Spleen (tissue), 11 donors: Measurements from ENCODE around the gene ESM1. TPM values are rescaled to one million over a fixed set of nuclear protein-coding genes. Genes with fewer than 3 reads are reported as not detected.

Experiments used
- DNase-seq: peaks from one replicate; pipeline ENCODE4 v3.0.0-alpha.2; 2020
- H3K27ac ChIP-seq, 8 donors: fragments of 200-600 bp; sonication (generic) in 7 of 8; 1 replicate in 4 of 8; 2 replicates in 4 of 8; pipeline versions ENCODE4 v1.5.0 to v1.8.0; 2016 to 2021; ENCODE audit warnings: inconsistent platforms in 4 of 8, mild to moderate bottlenecking in 4 of 8, moderate library complexity in 1 of 8
- H3K27me3 ChIP-seq, 7 donors: fragments of 200-600 bp; sonication (generic) in 6 of 7; replicated peaks in 1 of 7; 1 replicate in 4 of 7; 2 replicates in 3 of 7; pipeline versions ENCODE4 v1.5.0 to v1.8.0; 2016 to 2021; ENCODE audit warnings: inconsistent platforms in 3 of 7, mild to moderate bottlenecking in 1 of 7
- H3K36me3 ChIP-seq, 6 donors: fragments of 200-600 bp; sonication (generic) in 5 of 6; 1 replicate in 4 of 6; 2 replicates in 2 of 6; pipeline versions ENCODE4 v1.5.0 to v1.8.0; 2016 to 2021; ENCODE audit warnings: inconsistent platforms in 2 of 6
- H3K4me1 ChIP-seq, 6 donors: fragments of 200-600 bp; sonication (generic) in 5 of 6; 1 replicate in 3 of 6; 2 replicates in 3 of 6; pipeline versions ENCODE4 v1.5.0 to v1.8.0; 2016 to 2021; ENCODE audit warnings: inconsistent platforms in 3 of 6
- H3K4me3 ChIP-seq, 8 donors: fragments of 200-600 bp; sonication (generic) in 7 of 8; 1 replicate in 4 of 8; 2 replicates in 4 of 8; pipeline versions ENCODE4 v1.5.0 to v1.8.0; 2016 to 2021; ENCODE audit warnings: inconsistent platforms in 4 of 8, mild to moderate bottlenecking in 4 of 8, moderate library complexity in 2 of 8
- H3K9me3 ChIP-seq, 8 donors: fragments of 200-600 bp; sonication (generic) in 7 of 8; 1 replicate in 4 of 8; 2 replicates in 4 of 8; pipeline versions ENCODE4 v1.5.0 to v1.8.0; 2016 to 2021; ENCODE audit warnings: inconsistent platforms in 4 of 8
- POLR2A ChIP-seq, 3 donors: fragments of 450-650 bp; IDR thresholded peaks; one replicate each; pipeline ENCODE4 v1.5.1; 2017; ENCODE audit warnings: antibody characterized with exemption in 3 of 3, mild to moderate bottlenecking in 1 of 3
- POLR2AphosphoS5 ChIP-seq, 3 donors: sonication (generic); formaldehyde crosslinking; IDR thresholded peaks; one replicate each; pipeline ENCODE4 v1.5.1; 2017; ENCODE audit warnings: antibody characterized with exemption in 3 of 3
- WGBS, 5 donors: extraction: QIAGEN DNeasy Blood & Tissue Kit in 3 of 5; methylation state at CpG; one replicate each; pipeline versions ENCODE4 v1.1.5 to v1.1.7; 2013 to 2018; 5-methylcytosine and 5-hydroxymethylcytosine counted together
- intact Hi-C: fragments of 100-400 bp; cut with DNase I; formaldehyde crosslinking; loops from one replicate; pipeline ENCODE4 v1.15.0; 2023; ENCODE audit warnings: low total_unique reads
- polyA plus RNA-seq, 3 donors: library from polyadenylated mRNA; stranded (reverse); fragments of 200-250 nt; gene quantifications; one replicate each; pipeline ENCODE4 v1.2.1, GENCODE V29; 2013
- total RNA-seq, 7 donors: library from RNA; depleted of rRNA in 3 of 7; stranded (reverse); fragments of >200 nt in 3 of 7; fragmentation: NEBNext Ultra II Directional in 4 of 7; extraction: Animal tissue kit (Norgen Biotek cat#: 25700) in 4 of 7; gene quantifications; one replicate each; pipeline versions ENCODE4 v1.1.0 to v1.2.1, GENCODE V29; 2016 to 2021
- TF ChIP-seq, protein P1 (sequence below), 11 experiments: fragments of 200-600 bp in 7 of 11; fragments of 450-650 bp in 4 of 11; sonication (generic) in 4 of 11; IDR thresholded peaks in 8 of 11; conservative IDR thresholded peaks in 3 of 11; 1 replicate in 7 of 11; 2 replicates in 4 of 11; pipeline versions ENCODE4 v1.4.0 to v1.8.0; 2016 to 2021; ENCODE audit warnings: antibody characterized with exemption in 11 of 11, inconsistent platforms in 4 of 11, mild to moderate bottlenecking in 1 of 11
- donor health status: healthy with polysubstance abuse.
- donor health status: DM: no; HTN: no; CAD: no; lungs with moderate emphysema.
- donor health status: DM: no; HTN: no; CAD: no.
- donor health status: Bipolar disorder and iron deficiency.
- donor health status: healthy.
- donor health status: DM: no; HTN: no; CAD: no.
- donor health status: DM: yes; HTN: yes; CAD: no.

ESM1 gene
- total and polyA plus RNA-seq, 10 donors: 0.09 to 2.4 (median 0.77) TPM; not detected in 1

DNA sequence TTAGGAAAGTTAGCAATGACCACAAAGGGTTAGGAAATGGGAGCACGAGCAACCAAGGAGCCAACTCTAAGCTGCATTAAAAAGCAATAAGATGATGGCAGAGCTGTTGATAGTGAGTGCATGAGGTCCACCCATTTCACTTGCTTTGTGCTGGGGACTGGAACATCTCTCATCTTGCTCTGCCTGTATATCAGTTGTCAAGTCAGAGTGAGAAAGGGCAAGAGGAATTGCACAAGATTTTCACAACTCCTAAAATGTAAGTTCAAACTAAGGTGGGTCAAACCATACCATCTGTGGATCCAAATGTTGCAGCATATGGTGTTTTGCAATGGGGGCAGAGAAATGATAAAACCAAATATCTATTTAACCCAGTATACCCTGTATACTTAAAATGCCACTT is 2.8 kb upstream of the ESM1 start:
- H3K27me3 ChIP-seq: peaks cover 0 to 23% (median 10%) of the 10 kb centered on the region in 7 donors
- TF ChIP-seq POLR2A (IDR thresholded peaks at IDR 0.05): no peak
- TF ChIP-seq, protein P1, sequence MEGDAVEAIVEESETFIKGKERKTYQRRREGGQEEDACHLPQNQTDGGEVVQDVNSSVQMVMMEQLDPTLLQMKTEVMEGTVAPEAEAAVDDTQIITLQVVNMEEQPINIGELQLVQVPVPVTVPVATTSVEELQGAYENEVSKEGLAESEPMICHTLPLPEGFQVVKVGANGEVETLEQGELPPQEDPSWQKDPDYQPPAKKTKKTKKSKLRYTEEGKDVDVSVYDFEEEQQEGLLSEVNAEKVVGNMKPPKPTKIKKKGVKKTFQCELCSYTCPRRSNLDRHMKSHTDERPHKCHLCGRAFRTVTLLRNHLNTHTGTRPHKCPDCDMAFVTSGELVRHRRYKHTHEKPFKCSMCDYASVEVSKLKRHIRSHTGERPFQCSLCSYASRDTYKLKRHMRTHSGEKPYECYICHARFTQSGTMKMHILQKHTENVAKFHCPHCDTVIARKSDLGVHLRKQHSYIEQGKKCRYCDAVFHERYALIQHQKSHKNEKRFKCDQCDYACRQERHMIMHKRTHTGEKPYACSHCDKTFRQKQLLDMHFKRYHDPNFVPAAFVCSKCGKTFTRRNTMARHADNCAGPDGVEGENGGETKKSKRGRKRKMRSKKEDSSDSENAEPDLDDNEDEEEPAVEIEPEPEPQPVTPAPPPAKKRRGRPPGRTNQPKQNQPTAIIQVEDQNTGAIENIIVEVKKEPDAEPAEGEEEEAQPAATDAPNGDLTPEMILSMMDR (IDR thresholded peaks at IDR 0.05 in 8 of 11, conservative IDR thresholded peaks at IDR 0.05 in 3 of 11): no peak
- TF ChIP-seq POLR2AphosphoS5 (IDR thresholded peaks at IDR 0.05): no peak
- no peaks in the 10 kb centered on the region for H3K36me3 ChIP-seq
- 67 to 94% (median 79%) methylated on average over 1 of the region's 1 CpG for WGBS, 5 donors
- intact Hi-C loops: no loop called here
- no peaks in the 10 kb centered on the region for H3K9me3 ChIP-seq
- H3K4me3 ChIP-seq: no peak overlapping the region
- DNase-seq: no peak
- H3K4me1 ChIP-seq: peaks cover 0 to 4% (median 0%) of the 10 kb centered on the region in 6 donors
- H3K27ac ChIP-seq: no peak overlapping the region

DNA sequence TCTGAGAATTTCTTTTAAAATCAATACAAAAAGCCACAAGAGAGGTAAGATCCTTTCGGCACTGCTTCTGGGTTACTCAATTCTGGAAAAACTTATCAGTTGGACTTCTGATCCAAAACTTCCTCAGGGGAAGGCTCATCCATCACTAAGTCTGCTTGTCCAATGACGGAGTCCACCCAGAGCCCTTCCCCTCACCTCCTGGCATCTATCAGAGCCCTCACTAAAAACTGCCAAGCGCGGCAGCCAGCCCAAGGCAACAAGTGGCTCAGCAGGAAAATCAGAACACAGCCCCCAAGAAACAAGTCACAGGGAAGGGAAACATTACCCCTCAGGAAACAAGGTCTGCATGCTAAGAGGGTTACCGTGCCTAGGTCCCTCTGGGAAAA is 869 bp upstream of the ESM1 start:
- Histone ChIP-seq H3K36me3 (no peaks in the 10 kb centered on the region), H3K27me3 (peaks cover 0 to 23% (median 10%) of the 10 kb centered on the region in 7 donors), H3K4me1 (peaks cover 0 to 4% (median 0%) of the 10 kb centered on the region in 6 donors), H3K27ac (no peak overlapping the region), H3K9me3 (no peaks in the 10 kb centered on the region), H3K4me3 (no peak overlapping the region)
- no peak for DNase-seq
- intact Hi-C loops: no loop called here
- WGBS, 5 donors: 59 to 81% (median 71%) methylated on average over 5 of the region's 5 CpGs
- TF ChIP-seq, protein P1 (IDR thresholded peaks at IDR 0.05 in 8 of 11, conservative IDR thresholded peaks at IDR 0.05 in 3 of 11): no peak
- TF ChIP-seq POLR2A (IDR thresholded peaks at IDR 0.05) (no peak), POLR2AphosphoS5 (IDR thresholded peaks at IDR 0.05) (no peak)

DNA sequence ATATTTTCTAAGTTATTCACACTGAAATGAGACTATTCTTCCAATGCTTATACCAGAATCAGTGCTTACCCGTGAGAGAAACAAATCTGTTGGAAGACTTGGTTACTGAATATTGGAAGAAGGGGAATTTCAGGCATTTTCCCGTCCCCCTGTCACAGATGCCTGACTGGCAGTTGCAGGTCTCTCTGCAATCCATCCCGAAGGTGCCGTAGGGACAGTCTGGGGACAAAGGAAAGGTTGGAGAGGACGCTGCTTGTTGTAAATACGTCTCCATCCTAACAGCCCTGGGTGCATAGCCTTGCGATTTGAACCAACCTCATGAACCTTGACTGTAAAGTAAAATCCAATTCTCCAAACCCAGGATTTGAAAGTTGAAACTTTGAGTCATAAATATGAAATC is 3.5 kb downstream of the ESM1 start:
- intact Hi-C loops: no loop called here

DNA sequence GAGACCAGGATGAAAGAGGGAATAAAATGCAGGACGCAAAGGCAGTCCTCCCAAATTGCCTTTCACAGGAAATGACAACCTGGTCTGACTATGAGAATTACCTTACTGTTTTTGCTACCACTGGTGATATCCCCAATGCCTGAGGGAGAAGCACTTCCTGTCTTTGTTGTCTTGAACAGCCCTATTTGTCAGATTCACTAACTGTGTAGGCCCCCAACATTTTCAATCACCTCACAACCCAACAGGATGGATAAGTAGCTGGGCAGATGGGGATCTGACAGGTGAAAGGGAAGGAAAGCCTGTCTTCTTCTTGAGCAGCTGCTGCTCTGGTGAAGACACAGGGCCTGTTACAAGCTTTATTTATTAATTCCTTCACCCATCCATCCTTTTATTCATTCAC is 9.7 kb downstream of the ESM1 start:
- 63 to 88% (median 67%) methylated on average over 1 of the region's 1 CpG for WGBS, 5 donors
- H3K36me3 ChIP-seq: no peaks in the 10 kb centered on the region
- DNase-seq: no peak
- no peak overlapping the region for H3K4me3 ChIP-seq
- no peaks in the 10 kb centered on the region for H3K9me3 ChIP-seq
- TF ChIP-seq POLR2A (IDR thresholded peaks at IDR 0.05): no peak
- H3K27me3 ChIP-seq: peaks cover 0 to 9% (median 0%) of the 10 kb centered on the region in 7 donors
- H3K27ac ChIP-seq: no peak overlapping the region
- intact Hi-C loops: no loop called here
- no peaks in the 10 kb centered on the region for H3K4me1 ChIP-seq

More for the DNA sequence above, 3.5 kb downstream of the ESM1 start:
- no peak for DNase-seq
- 81 to 85% (median 83%) methylated on average over 7 of the region's 7 CpGs for WGBS, 5 donors
- Histone ChIP-seq H3K9me3 (no peaks in the 10 kb centered on the region), H3K27me3 (peaks cover 0 to 23% (median 11%) of the 10 kb centered on the region in 7 donors), H3K27ac (no peak overlapping the region), H3K36me3 (no peaks in the 10 kb centered on the region), H3K4me1 (no peaks in the 10 kb centered on the region), H3K4me3 (no peak overlapping the region)
- no peak for TF ChIP-seq POLR2A (IDR thresholded peaks at IDR 0.05)
- TF ChIP-seq POLR2AphosphoS5 (IDR thresholded peaks at IDR 0.05): no peak
- TF ChIP-seq, protein P1 (IDR thresholded peaks at IDR 0.05 in 8 of 11, conservative IDR thresholded peaks at IDR 0.05 in 3 of 11): no peak
